Astrocyte (in vitro differentiated cells and primary cell): ENCODE data around the gene RHOBTB1.

Source experiments
- CTCF ChIP-seq: IDR thresholded peaks from 2 replicates; pipeline ENCODE4 v1.5.1; 2011; ENCODE audit warnings: low read depth, mild to moderate bottlenecking, inconsistent platforms, low read length, moderate library complexity; ENCODE audit not compliant: insufficient read depth
- EZH2 ChIP-seq: IDR thresholded peaks from 2 replicates; pipeline ENCODE4 v1.6.1; 2012; ENCODE audit warnings: mild to moderate bottlenecking, low read length, inconsistent platforms; ENCODE audit not compliant: insufficient read depth

- TF ChIP-seq CTCF = no peak
- TF ChIP-seq EZH2 = no peak
Measured at GRCh38 chr10:60944910-60945297, 919 bp upstream of the RHOBTB1 start.
